NCI-H1930 (cell line): Measurements from ENCODE around the gene SERINC5.

Experiments
- DNase-seq, 2 experiments: peaks; one replicate each; lab custom pipeline; 2025; lab: John Stamatoyannopoulos, UW

SERINC5 gene

DNA sequence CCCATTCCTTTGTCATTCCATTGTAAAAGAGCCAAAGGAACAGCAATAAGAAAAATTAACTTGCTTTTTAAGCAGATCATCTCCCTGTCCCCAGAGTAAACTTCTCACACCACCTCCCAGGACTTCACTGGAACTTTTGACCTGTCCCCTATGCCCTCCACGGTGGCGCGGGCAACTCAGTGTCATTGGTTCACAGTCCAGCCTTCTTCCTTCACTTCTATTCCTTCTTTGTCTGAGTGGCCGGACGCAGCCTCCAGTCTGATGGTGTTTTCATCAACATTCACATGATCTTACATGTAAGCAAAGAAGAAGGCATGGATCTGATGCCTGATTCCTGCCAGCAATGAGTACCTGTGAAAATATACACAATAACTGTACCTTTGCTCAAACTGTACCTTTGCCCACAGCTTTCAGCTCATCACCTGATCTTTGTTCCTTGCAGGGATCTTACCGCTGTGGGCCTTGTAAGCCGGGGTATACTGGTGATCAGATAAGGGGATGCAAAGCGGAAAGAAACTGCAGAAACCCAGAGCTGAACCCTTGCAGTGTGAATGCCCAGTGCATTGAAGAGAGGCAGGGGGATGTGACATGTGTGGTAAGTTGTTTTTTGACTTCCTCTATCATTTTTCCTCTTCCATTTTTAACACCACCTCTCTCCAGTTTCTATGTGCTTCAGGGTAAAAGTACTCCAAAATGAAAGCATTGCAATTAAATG is 188.2 kb downstream of the SERINC5 start:
- no peak for DNase-seq

DNA sequence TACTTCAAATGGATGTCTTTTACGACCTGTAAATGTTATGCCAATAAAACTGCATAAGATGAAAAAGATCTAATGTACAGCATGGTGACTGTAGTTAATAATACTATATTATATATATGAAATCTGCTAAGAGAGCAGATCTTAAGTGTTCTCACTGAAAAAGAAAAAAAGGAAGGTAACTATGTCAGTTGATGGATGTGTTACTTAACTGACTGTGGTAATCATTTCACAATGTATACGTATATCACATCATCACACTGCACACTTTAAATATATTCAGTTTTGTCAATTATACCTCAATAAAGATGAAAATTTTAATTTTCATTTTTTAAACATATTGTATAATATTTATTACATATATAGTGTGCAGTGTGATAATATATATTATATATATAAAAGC is 188.8 kb downstream of the SERINC5 start:
- no peak for DNase-seq

DNA sequence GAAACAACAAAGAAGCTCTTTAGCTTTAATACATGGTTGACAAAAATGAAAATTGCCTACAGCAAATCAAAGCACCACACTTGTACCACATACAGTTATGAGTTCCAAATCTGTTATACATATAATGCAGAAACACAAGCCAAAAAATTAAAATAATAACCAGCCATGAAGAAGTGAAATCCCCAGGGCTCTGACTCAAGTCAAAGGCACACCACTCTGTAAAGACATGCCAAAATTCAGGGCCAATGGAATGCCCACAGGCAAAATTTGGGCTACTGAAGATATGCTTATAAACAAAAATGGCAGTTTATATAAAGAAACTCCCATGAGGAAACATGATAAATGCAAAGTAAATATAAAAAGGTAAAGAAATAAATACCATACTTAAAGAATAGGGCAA is 191.7 kb downstream of the SERINC5 start:
- no peak for DNase-seq
